Aortic smooth muscle cell (primary cell): ENCODE data around the gene GID8. TPM values are rescaled to one million over a fixed set of nuclear protein-coding genes. Genes with fewer than 3 reads are reported as not detected.

Source experiments
- total RNA-seq: library from RNA; depleted of rRNA; stranded (reverse); fragments of >200 nt; gene quantifications from 2 replicates; pipeline ENCODE4 v1.2.3, GENCODE V29; 2014

The GID8 gene
- 29.6 and 33.0 TPM in 2 replicates for total RNA-seq

GRCh38 chr20:62938105-62938888 is at the start of gene GID8:
Gene GID8 (plus strand): TSS chr20:62938147. CDS start chr20:62941503, 3,356 bp downstream.

GRCh38 chr20:62926229-62927127 is 11.5 kb upstream of the GID8 start, which contains the start of gene DIDO1:
Gene DIDO1 (minus strand): TSS chr20:62926505.

GRCh38 chr20:62952373-62952967 is 14.5 kb downstream of the GID8 start, which contains the start of gene SLC17A9:
Gene SLC17A9 (plus strand): TSS chr20:62952709. CDS start chr20:62952831, 122 bp downstream.

Other genes starting within 250 kb of the GID8 start
- gene NTSR1, start 229.3 kb upstream of the GID8 start, total RNA-seq, result 0.87 and 1.3 TPM in 2 replicates
- gene MRGBP, start 141.7 kb upstream of the GID8 start, total RNA-seq, result 15.1 and 16.4 TPM in 2 replicates
- 21.9 and 30.9 TPM in 2 replicates for gene OGFR, start 133.3 kb upstream of the GID8 start, total RNA-seq
- gene COL9A3, start 121.1 kb upstream of the GID8 start, total RNA-seq, result 0.26 and 0.37 TPM in 2 replicates
- 16.9 and 18.1 TPM in 2 replicates for gene TCFL5, start 76.3 kb upstream of the GID8 start, total RNA-seq
- 38.2 and 38.3 TPM in 2 replicates for gene DIDO1, start 11.6 kb upstream of the GID8 start, total RNA-seq
- 8.1 and 14.1 TPM in 2 replicates for gene SLC17A9, start 14.6 kb downstream of the GID8 start, total RNA-seq
- gene BHLHE23, start 68.8 kb downstream of the GID8 start, total RNA-seq, result not detected in 2 replicates